Kidney epithelial cell (primary cell): ENCODE data around the gene TSPAN12. TPM values are rescaled to one million over a fixed set of nuclear protein-coding genes. Genes with fewer than 3 reads are reported as not detected.

Source experiments
- DNase-seq: peaks from one replicate; pipeline ENCODE4 v3.0.0-alpha.2; 2010; ENCODE audit warnings: low read depth
- H3K27me3 ChIP-seq: 2 replicates; pipeline ENCODE4 v1.6.0; 2011; ENCODE audit warnings: low read length; ENCODE audit not compliant: control insufficient read depth, insufficient read depth
- H3K36me3 ChIP-seq: 2 replicates; pipeline ENCODE4 v1.5.1; 2011; ENCODE audit warnings: low read length; ENCODE audit not compliant: control insufficient read depth, insufficient read depth
- H3K4me3 ChIP-seq: 2 replicates; pipeline ENCODE4 v1.5.1; 2011; ENCODE audit warnings: low read depth, mild to moderate bottlenecking, control low read depth, low read length
- CTCF ChIP-seq: IDR thresholded peaks from 2 replicates; pipeline ENCODE4 v1.5.1; 2011; ENCODE audit warnings: mild to moderate bottlenecking, moderate library complexity, low read length, control low read depth, inconsistent platforms; ENCODE audit not compliant: insufficient read depth, poor library complexity, severe bottlenecking
- total RNA-seq: library from RNA; depleted of rRNA; stranded (reverse); fragments of >200 nt; gene quantifications from 2 replicates; pipeline ENCODE4 v1.2.3, GENCODE V29; 2015

The TSPAN12 gene
- total RNA-seq, 1 donor from 2014 or later = 10.9 TPM

GRCh38 chr7:120829487-120829886, 28.5 kb downstream of the TSPAN12 start:
- TF ChIP-seq CTCF = no peak
- no peak for DNase-seq
- Histone ChIP-seq H3K4me3 (no peak overlapping the region), H3K27me3 (no peaks in the 10 kb centered on the region), H3K36me3 (no peaks in the 10 kb centered on the region)

GRCh38 chr7:120828528-120828927, 29.4 kb downstream of the TSPAN12 start:
- H3K4me3 ChIP-seq = no peak overlapping the region
- DNase-seq = no peak
- H3K36me3 ChIP-seq = no peaks in the 10 kb centered on the region
- H3K27me3 ChIP-seq = no peaks in the 10 kb centered on the region
- TF ChIP-seq CTCF = no peak

- Histone ChIP-seq H3K27me3 (no peaks in the 10 kb centered on the region), H3K36me3 (no peaks in the 10 kb centered on the region), H3K4me3 (no peak overlapping the region)
- no peak for TF ChIP-seq CTCF
- no peak for DNase-seq
These were observed 30.4 kb downstream of the TSPAN12 start for GRCh38 chr7:120827371-120828118.

- H3K4me3 ChIP-seq = no peak overlapping the region
- no peaks in the 10 kb centered on the region for H3K36me3 ChIP-seq
- TF ChIP-seq CTCF = no peak
- no peaks in the 10 kb centered on the region for H3K27me3 ChIP-seq
- no peak for DNase-seq
These were observed 32.4 kb downstream of the TSPAN12 start for GRCh38 chr7:120825576-120825975.

- TF ChIP-seq CTCF = no peak
- no peaks in the 10 kb centered on the region for H3K36me3 ChIP-seq
- DNase-seq = no peak
- H3K4me3 ChIP-seq = no peak overlapping the region
- no peaks in the 10 kb centered on the region for H3K27me3 ChIP-seq
These were observed 32.8 kb downstream of the TSPAN12 start for GRCh38 chr7:120825152-120825551.

- no peaks in the 10 kb centered on the region for H3K27me3 ChIP-seq
- TF ChIP-seq CTCF = no peak
- no peak for DNase-seq
These were observed 38.1 kb downstream of the TSPAN12 start for GRCh38 chr7:120819861-120820260.

More at GRCh38 chr7:120819861-120820260, 38.1 kb downstream of the TSPAN12 start:
- no peak overlapping the region for H3K4me3 ChIP-seq
- H3K36me3 ChIP-seq = no peaks in the 10 kb centered on the region
